Aorta (tissue), 5 donors: Measurements from ENCODE around the gene IRS1. TPM values are rescaled to one million over a fixed set of nuclear protein-coding genes. Genes with fewer than 3 reads are reported as not detected.
A peak's percentile ranks its signal among the peaks of the same experiment; 100 is the strongest.

ENCODE experiments used
- ATAC-seq: fragments of 200-7000 bp; cut with Tn5 transposase; one replicate; pipeline ENCODE4 v1.9.1; 2022; ENCODE audit warnings: moderate library complexity; ENCODE audit not compliant: low FRiP score
- DNase-seq, 2 donors: peaks; one replicate each; pipeline ENCODE4 v3.0.0-alpha.2; 2020
- H3K27ac ChIP-seq, 2 donors: one replicate each; pipeline ENCODE4 v1.5.1; 2013; ENCODE audit warnings: low read length in 2 of 2, mild to moderate bottlenecking in 2 of 2, moderate library complexity in 2 of 2, control low read depth in 1 of 2, inconsistent platforms in 1 of 2, low read depth in 1 of 2
- H3K27me3 ChIP-seq, 2 donors: one replicate each; pipeline ENCODE4 v1.6.1; 2013; ENCODE audit warnings: control low read depth in 1 of 2, low read length in 1 of 2, mild to moderate bottlenecking in 1 of 2, moderate library complexity in 1 of 2; ENCODE audit not compliant: insufficient read depth in 2 of 2, control insufficient read depth in 1 of 2
- H3K36me3 ChIP-seq, 2 donors: one replicate each; pipeline ENCODE4 v1.6.1; 2013; ENCODE audit warnings: control low read depth in 1 of 2, low read length in 1 of 2, mild to moderate bottlenecking in 1 of 2; ENCODE audit not compliant: insufficient read depth in 2 of 2, control insufficient read depth in 1 of 2
- H3K4me1 ChIP-seq, 2 donors: one replicate each; pipeline ENCODE4 v1.6.1; 2013; ENCODE audit warnings: low read length in 2 of 2, control low read depth in 1 of 2, mild to moderate bottlenecking in 1 of 2, moderate library complexity in 1 of 2; ENCODE audit not compliant: insufficient read depth in 2 of 2, control insufficient read depth in 1 of 2
- H3K4me3 ChIP-seq, 2 donors: one replicate each; pipeline ENCODE4 v1.5.1; 2013; ENCODE audit warnings: low read length in 2 of 2, control low read depth in 1 of 2, mild to moderate bottlenecking in 1 of 2
- H3K9me3 ChIP-seq: one replicate; pipeline ENCODE4 v1.6.1; 2013; ENCODE audit warnings: mild to moderate bottlenecking, low read length; ENCODE audit not compliant: control insufficient read depth
- WGBS, 2 donors: extraction: QIAGEN DNeasy Blood & Tissue Kit; methylation state at CpG; one replicate each; pipeline ENCODE4 v1.1.7; 2013; 5-methylcytosine and 5-hydroxymethylcytosine counted together
- intact Hi-C, 2 donors: fragments of 100-400 bp; cut with DNase I; formaldehyde crosslinking; loops; one replicate each; pipeline versions ENCODE4 v1.14.2 to v1.15.0; 2022
- polyA plus RNA-seq, 2 donors: library from polyadenylated mRNA; stranded (reverse); fragments of 200-250 nt; gene quantifications; one replicate each; pipeline ENCODE4 v1.2.3, GENCODE V29; 2013
- total RNA-seq, 2 donors: library from RNA; stranded (reverse); fragmentation: NEBNext Ultra II Directional; extraction: Animal tissue kit (Norgen Biotek cat#: 25700); gene quantifications; one replicate each; pipeline ENCODE4 v1.2.1, GENCODE V29; 2021
- donor health status: healthy with polysubstance abuse.
- donor health status: Bipolar disorder and iron deficiency.
- donor health status: DM: no; HTN: no; CAD: no.
- donor health status: DM: no; HTN: no; CAD: no.
- donor health status: DM: yes; HTN: yes; CAD: no.

The IRS1 gene
- total and polyA plus RNA-seq, 4 donors: 2.1 to 16.6 (median 8.1) TPM

DNA sequence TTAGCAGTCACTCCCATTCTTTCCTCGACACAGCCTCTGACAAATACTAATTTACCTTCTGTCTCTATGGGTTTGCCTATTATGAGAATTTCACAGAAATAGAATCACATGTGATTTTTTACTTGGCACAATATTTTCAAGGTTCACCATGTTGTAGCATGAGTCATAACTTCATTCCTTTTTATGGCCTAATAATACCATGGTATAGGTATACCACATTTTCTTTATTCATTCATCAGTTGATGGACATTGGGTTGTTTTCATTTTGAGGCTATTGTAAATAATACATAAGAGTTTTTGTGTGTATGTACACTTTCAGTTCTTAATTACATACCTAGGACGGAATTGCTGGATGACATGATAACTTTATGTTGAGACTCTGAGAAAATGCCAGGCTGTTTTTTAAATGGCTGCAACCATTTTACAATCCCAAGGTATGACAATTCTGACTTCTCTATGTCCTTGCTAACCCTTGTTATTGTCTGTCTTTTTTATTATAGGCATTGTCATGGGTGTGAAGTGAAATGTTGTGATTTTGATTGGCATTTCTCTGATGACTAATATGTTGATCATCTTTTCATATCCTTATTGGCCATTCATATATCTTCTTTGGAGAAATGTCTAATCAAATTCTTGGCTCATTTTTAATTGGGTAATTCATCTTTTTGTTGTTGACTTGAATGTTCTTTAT is 87.9 kb downstream of the IRS1 start:
- intact Hi-C loops: no loop called here
- ATAC-seq: no peak
- Histone ChIP-seq H3K9me3 (no peaks in the 10 kb centered on the region), H3K4me1 (no peaks in the 10 kb centered on the region), H3K4me3 (no peak overlapping the region), H3K36me3 (no peaks in the 10 kb centered on the region), H3K27me3 (no peaks in the 10 kb centered on the region), H3K27ac (no peak overlapping the region)
- WGBS, 2 donors: 85% methylated on average over 2 of the region's 2 CpGs
- DNase-seq: no peak

DNA sequence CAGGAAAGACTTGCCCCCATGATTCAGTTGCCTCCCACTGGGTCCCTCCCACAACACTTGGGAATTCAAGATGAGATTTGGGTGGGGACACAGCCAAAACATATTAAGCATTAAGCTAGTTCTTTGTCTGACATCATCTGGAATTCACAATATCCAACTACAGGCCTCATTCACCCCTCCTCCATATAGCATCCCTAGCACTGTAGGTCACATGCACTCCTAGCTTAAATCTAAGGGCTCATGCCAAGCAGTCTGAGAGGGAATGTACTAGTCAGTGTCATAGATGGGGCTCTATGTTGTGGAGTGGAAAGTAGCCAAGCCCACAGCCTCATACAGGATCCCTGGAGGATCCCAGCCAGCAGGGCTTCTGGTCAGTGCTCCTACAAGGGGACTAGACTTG is 92.1 kb downstream of the IRS1 start:
- Histone ChIP-seq H3K27ac (no peak overlapping the region), H3K27me3 (no peaks in the 10 kb centered on the region), H3K4me3 (no peak overlapping the region), H3K4me1 (no peaks in the 10 kb centered on the region), H3K9me3 (no peaks in the 10 kb centered on the region), H3K36me3 (no peaks in the 10 kb centered on the region)
- intact Hi-C loops: no loop called here
- ATAC-seq (no peak), DNase-seq (no peak)

DNA sequence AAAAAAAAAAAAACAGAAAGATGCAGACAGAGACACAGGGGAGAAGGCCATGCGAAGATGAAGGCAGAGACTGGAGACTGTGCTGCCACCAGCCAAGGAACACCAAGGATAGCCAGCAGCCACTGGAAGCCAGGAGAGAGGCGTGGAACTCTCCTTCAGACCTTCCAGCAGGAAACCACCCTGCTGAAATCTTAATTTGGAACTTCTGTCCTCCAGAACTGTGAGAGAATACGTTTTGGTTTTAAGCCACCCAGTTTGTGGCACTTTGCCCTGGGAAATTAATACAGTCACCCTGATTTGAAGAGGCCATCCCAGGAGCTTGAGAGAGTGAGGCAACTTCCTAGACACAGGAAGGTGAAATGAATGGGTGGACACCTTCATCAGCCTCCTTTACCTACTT is 93.7 kb downstream of the IRS1 start:
- H3K4me1 ChIP-seq: no peaks in the 10 kb centered on the region
- no peak overlapping the region for H3K27ac ChIP-seq
- H3K4me3 ChIP-seq: no peak overlapping the region
- no peaks in the 10 kb centered on the region for H3K36me3 ChIP-seq
- DNase-seq: no peak
- H3K9me3 ChIP-seq: no peaks in the 10 kb centered on the region
- intact Hi-C loops: no loop called here
- ATAC-seq: no peak
- no peaks in the 10 kb centered on the region for H3K27me3 ChIP-seq
- 23 to 51% methylated on average over 3 of the region's 3 CpGs for WGBS, 2 donors

DNA sequence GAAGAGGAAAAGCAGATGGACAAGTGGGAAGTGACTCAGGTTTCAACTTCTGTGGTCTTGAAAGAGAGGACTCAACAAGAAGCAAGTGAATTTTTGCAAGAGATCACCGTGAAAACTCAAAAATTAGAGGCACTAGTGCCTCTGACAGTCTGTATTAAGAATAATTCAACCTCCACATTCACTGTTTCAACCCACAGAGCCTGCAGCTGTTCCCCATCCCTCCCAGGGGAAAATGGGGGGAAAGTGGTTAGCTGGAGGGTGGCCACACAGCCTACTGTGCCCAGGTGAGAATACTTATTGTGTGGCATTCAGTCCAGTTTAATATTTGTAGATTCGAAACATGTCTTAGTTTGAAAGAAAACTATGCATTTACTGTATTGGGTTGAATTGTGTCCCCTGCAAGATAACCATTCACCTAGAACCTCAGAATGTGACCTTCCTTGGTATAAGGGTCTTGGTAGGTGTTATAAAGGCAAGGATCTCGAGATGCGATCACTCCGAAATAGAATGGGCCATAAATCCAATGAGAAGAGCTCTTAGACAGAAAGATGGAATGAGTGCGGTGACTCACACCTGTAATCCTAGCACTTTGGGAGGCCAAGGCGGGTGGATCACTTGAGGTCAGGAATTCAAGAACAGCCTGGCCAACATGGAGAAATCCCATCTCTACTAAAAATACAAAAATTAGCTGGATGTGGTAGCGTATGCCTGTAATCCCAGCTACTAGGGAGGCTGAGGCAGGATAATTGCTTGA is 94.3 kb downstream of the IRS1 start:
- DNase-seq: no peak
- no peak for ATAC-seq
- Histone ChIP-seq H3K27me3 (no peaks in the 10 kb centered on the region), H3K27ac (no peak overlapping the region), H3K36me3 (no peaks in the 10 kb centered on the region), H3K4me1 (no peaks in the 10 kb centered on the region), H3K4me3 (no peak overlapping the region), H3K9me3 (no peaks in the 10 kb centered on the region)
- intact Hi-C loops: no loop called here
- WGBS, 2 donors: 94 to 97% methylated on average over 8 of the region's 8 CpGs

DNA sequence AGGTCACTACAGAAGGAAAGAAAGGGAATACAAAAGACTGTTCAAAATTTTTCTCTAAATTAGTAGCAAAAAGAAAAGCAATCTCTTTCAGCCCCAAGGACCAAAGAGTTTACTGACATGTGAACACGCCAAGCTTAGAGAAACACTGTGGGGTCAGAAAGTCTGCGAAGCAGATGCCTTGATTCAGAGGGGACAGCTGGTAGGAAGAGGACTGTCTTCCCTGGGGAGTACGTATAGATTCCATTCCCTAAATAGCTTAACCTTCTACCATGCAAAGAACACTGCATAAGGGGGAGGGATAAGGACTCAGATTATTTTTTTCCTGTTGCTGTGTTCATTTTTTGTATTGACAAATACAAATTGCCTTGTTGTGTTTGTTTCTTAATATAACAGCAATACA is 96.1 kb downstream of the IRS1 start:
- H3K4me1 ChIP-seq: no peaks in the 10 kb centered on the region
- no peak for DNase-seq
- WGBS, 2 donors: 56 to 78% methylated on average over 3 of the region's 3 CpGs
- H3K27me3 ChIP-seq: no peaks in the 10 kb centered on the region
- H3K4me3 ChIP-seq: no peak overlapping the region
- no peaks in the 10 kb centered on the region for H3K9me3 ChIP-seq
- H3K27ac ChIP-seq: no peak overlapping the region
- H3K36me3 ChIP-seq: no peaks in the 10 kb centered on the region
- ATAC-seq: no peak
- intact Hi-C loops: no loop called here

DNA sequence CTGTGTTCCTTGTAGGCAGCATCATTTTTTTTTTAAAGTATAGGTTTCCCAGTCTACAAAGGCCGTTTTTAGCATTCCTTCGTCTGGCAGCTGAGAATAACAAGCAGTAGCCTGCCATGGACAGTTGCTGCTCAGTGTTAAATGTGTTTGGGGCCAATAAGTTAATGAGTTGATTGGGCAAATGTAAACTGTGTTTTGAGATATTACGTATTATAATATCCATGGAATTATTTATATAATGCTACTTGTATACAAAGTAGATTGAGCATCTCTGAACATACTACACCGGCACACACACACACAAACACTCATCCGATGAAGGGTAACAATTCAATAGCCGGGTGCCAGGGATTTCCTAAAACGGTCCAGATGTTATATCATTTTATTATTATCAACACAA is 97.2 kb downstream of the IRS1 start:
- WGBS, 2 donors: 76 to 83% methylated on average over 7 of the region's 7 CpGs

DNA sequence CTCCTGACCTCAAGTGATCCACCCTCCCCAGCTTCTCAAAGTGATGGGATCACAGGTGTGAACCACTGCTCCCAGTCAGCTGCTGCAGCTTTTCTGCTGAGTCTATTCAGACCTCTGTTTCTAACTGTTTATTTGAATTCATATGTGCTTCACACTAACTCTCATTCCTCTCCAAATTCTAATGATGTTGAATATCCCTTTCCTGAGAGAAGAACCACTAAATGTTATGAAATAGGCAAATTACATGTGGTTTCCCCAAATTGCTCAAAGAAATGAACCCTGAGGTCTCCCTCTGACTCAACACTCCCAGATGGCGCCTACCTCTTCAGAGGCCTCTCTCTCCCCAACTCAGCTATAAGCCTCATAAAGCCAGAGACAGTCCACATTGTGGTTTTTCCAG is 98.6 kb downstream of the IRS1 start:
- no peak overlapping the region for H3K4me3 ChIP-seq
- H3K36me3 ChIP-seq: no peaks in the 10 kb centered on the region
- no peaks in the 10 kb centered on the region for H3K27me3 ChIP-seq
- WGBS, 2 donors: 96 to 99% methylated on average over 1 of the region's 1 CpG
- H3K9me3 ChIP-seq: no peaks in the 10 kb centered on the region
- H3K4me1 ChIP-seq: no peaks in the 10 kb centered on the region
- ATAC-seq (no peak), DNase-seq (no peak)
- intact Hi-C loops: no loop called here
- H3K27ac ChIP-seq: no peak overlapping the region

More for the DNA sequence above, 97.2 kb downstream of the IRS1 start:
- no peak for ATAC-seq
- no peak for DNase-seq
- H3K4me3 ChIP-seq: no peak overlapping the region
- H3K27ac ChIP-seq: no peak overlapping the region
- no peaks in the 10 kb centered on the region for H3K27me3 ChIP-seq
- H3K36me3 ChIP-seq: no peaks in the 10 kb centered on the region
- intact Hi-C loops: no loop called here
- no peaks in the 10 kb centered on the region for H3K9me3 ChIP-seq
- no peaks in the 10 kb centered on the region for H3K4me1 ChIP-seq

DNA sequence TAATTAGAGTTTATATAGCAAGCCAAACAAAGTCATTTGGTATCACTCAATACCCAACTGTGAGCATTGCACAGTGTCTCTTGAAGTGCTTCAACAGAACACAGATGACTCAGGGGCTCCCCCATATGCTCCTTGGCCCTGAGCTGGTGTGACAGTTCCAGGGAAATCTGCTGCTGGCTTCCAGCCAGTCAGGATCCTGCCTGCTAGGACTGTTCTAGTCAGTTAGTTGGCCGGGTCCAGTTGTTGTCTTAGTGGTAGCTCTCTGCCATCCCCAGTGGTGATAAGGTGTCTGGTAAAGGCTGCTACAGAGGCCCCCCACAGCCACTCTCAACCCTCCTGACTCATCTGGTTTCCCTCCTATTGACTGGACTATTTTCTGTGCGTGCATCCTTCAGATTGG is 100.3 kb downstream of the IRS1 start:
- no peaks in the 10 kb centered on the region for H3K9me3 ChIP-seq
- H3K27me3 ChIP-seq: no peaks in the 10 kb centered on the region
- H3K4me1 ChIP-seq: no peaks in the 10 kb centered on the region
- DNase-seq (peak in 1 of 2 donors; percentile 47), ATAC-seq (peak; percentile 56)
- no peak overlapping the region for H3K4me3 ChIP-seq
- H3K36me3 ChIP-seq: no peaks in the 10 kb centered on the region
- intact Hi-C loops: no loop called here
- no peak overlapping the region for H3K27ac ChIP-seq
- 58 to 74% methylated on average over 2 of the region's 2 CpGs for WGBS, 2 donors

DNA sequence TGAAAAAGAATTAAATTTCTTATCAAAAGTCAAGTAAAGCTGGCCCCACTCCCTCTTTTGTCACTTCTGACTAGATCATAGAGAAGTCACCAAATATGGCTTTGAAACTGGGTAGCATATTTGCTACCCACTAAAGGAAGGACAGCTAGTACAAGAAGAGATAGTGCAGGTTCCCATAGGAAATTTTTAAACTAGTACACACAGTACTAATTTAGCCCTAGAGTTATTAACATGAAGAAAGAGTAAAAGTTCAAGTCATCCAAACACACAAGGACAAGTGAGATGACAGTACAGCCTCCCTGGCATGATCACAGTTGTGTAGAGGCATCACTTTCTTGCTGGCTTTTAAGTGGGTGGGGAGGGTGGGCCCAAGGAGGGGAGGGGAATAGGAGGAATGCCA is 100.9 kb downstream of the IRS1 start:
- Histone ChIP-seq H3K27ac (no peak overlapping the region), H3K27me3 (no peaks in the 10 kb centered on the region), H3K4me1 (no peaks in the 10 kb centered on the region), H3K9me3 (no peaks in the 10 kb centered on the region), H3K36me3 (no peaks in the 10 kb centered on the region), H3K4me3 (no peak overlapping the region)
- intact Hi-C loops: no loop called here
- DNase-seq: no peak
- ATAC-seq: no peak
